K562 (cell line): Measurements from ENCODE around the gene KMT2C. TPM values are rescaled to one million over a fixed set of nuclear protein-coding genes. Genes with fewer than 3 reads are reported as not detected.
A peak's percentile ranks its signal among the peaks of the same experiment; 100 is the strongest.

Source experiments
- DDX20 ChIP-seq: fragments of 450-650 bp; IDR thresholded peaks from 2 replicates; pipeline ENCODE4 v1.6.1; 2016; ENCODE audit warnings: missing genetic modification characterization, low read depth, mild to moderate bottlenecking, missing compliant biosample characterization, moderate library complexity
- ETV1 ChIP-seq: fragments of 450-650 bp; conservative IDR thresholded peaks from 2 replicates; pipeline ENCODE4 v1.6.1; 2016; ENCODE audit warnings: missing genetic modification characterization, control low read depth, low read depth, missing compliant biosample characterization
- FOS ChIP-seq: IDR thresholded peaks from 3 replicates; pipeline ENCODE4 v1.6.1; 2011; ENCODE audit not compliant: insufficient read length; ENCODE audit errors: extremely low read depth
- ILF3 ChIP-seq: fragments of 450-650 bp; IDR thresholded peaks from 2 replicates; pipeline ENCODE4 v1.6.1; 2018; ENCODE audit warnings: antibody characterized with exemption, mild to moderate bottlenecking, moderate library complexity, borderline replicate concordance
- NR0B1 ChIP-seq: fragments of 450-650 bp; IDR thresholded peaks from one replicate; pipeline ENCODE4 v1.6.1; 2018; ENCODE audit warnings: mild to moderate bottlenecking, moderate library complexity; ENCODE audit not compliant: partially characterized antibody
- NR2C1 ChIP-seq, 2 experiments: fragments of 450-650 bp; IDR thresholded peaks; 2 replicates each; pipeline ENCODE4 v1.6.1; 2017; ENCODE audit warnings: mild to moderate bottlenecking in 2 of 2, antibody characterized with exemption in 1 of 2, inconsistent platforms in 1 of 2, missing compliant biosample characterization in 1 of 2, missing genetic modification characterization in 1 of 2
- POLR2AphosphoS5 ChIP-seq: IDR thresholded peaks from 2 replicates; pipeline ENCODE4 v1.6.1; 2011; ENCODE audit warnings: mild to moderate bottlenecking, low read depth, low read length, moderate library complexity; ENCODE audit not compliant: control insufficient read depth, insufficient read depth
- PURB ChIP-seq: sonication (generic); formaldehyde crosslinking; IDR thresholded peaks from 2 replicates; pipeline ENCODE4 v1.9.0; 2021; ENCODE audit warnings: low read depth, mild to moderate bottlenecking, missing genetic modification reagents
- RCOR1 ChIP-seq, 2 experiments: IDR thresholded peaks; 2 replicates each; pipeline ENCODE4 v1.6.1; 2012; ENCODE audit warnings: low read depth in 2 of 2, low read length in 2 of 2, borderline replicate concordance in 1 of 2, improper control_type of control experiment in 1 of 2
- REST ChIP-seq, 2 experiments: fragments of 450-650 bp; formaldehyde crosslinking in 1 of 2; IDR thresholded peaks; 2 replicates each; pipeline versions ENCODE4 v1.4.0 to v1.6.1; 2014 to 2020; ENCODE audit warnings: mild to moderate bottlenecking in 2 of 2, borderline replicate concordance in 1 of 2, low read depth in 1 of 2
- SOX6 ChIP-seq: fragments of 450-650 bp; IDR thresholded peaks from 2 replicates; pipeline ENCODE4 v1.6.1; 2014; ENCODE audit warnings: mild to moderate bottlenecking
- STAT5B ChIP-seq: fragments of 250-450 bp; sonication (Bioruptor Pico); IDR thresholded peaks from 2 replicates; pipeline ENCODE4 v1.8.0; 2021; ENCODE audit warnings: mild to moderate bottlenecking, inconsistent platforms
- TEAD4 ChIP-seq, 2 experiments: sonication (generic) in 1 of 2; formaldehyde crosslinking in 1 of 2; IDR thresholded peaks; 2 replicates each; pipeline versions ENCODE4 v1.6.1 to v1.8.0; 2012 to 2022; ENCODE audit warnings: borderline replicate concordance in 1 of 2, inconsistent platforms in 1 of 2, low read length in 1 of 2, mild to moderate bottlenecking in 1 of 2, missing genetic modification reagents in 1 of 2
- ZBED1 ChIP-seq: IDR thresholded peaks from 2 replicates; pipeline ENCODE4 v1.6.1; 2014
- ZNF316 ChIP-seq: fragments of 450-650 bp; IDR thresholded peaks from 2 replicates; pipeline ENCODE4 v1.6.1; 2016
- ZNF655 ChIP-seq: fragments of 250-450 bp; sonication (Bioruptor Pico); IDR thresholded peaks from 2 replicates; pipeline ENCODE4 v1.5.0; 2021
- ZNF79 ChIP-seq: fragments of 250-450 bp; sonication (Bioruptor Pico); IDR thresholded peaks from 2 replicates; pipeline ENCODE4 v1.4.0; 2020; ENCODE audit warnings: low read depth, mild to moderate bottlenecking, moderate library complexity
- polyA plus RNA-seq, 8 experiments: library from polyadenylated mRNA; depleted of rRNA in 4 of 8; stranded (reverse) in 5 of 8; unstranded in 3 of 8; fragments of >200 nt; fragmentation: Nextera tagmentation in 2 of 8; fragmentation: Illumina TruSeq in 1 of 8; extraction: Ambion mirVana in 2 of 8; extraction: Trizol in 1 of 8; gene quantifications; 2 replicates each; pipeline versions ENCODE4 v1.2.1 to v1.2.3, GENCODE V29; 2011 to 2014; ENCODE audit warnings: inconsistent platforms in 1 of 8, missing spikeins in 1 of 8
- total RNA-seq, 7 experiments: library from RNA; depleted of rRNA in 6 of 7; stranded (reverse); fragments of >200 nt in 6 of 7; fragmentation: Illumina TruSeq in 2 of 7; extraction: Trizol in 2 of 7; gene quantifications; 2 replicates each; pipeline versions ENCODE4 v1.2.1 to v1.2.3, GENCODE V29; 2011 to 2021; ENCODE audit warnings: low replicate concordance in 1 of 7

The KMT2C gene
- total and polyA plus RNA-seq, 9 of the 15 experiments (the other 6 are each of a cell fraction or from before 2014, with no cell fraction given) = 4.9 to 67.8 (median 27.1) TPM

GRCh38 chr7:152459724-152460251 lies 24.0 kb upstream of the KMT2C start (continued):
- TF ChIP-seq ZNF655 (no peak), ZNF79 (CRISPR knock-in tag) (peak; percentile 95), ILF3 (no peak), DDX20 (no peak), STAT5B (no peak), ZBED1 (no peak), NR0B1 (no peak), FOS (no peak), REST (IDR thresholded peaks at IDR 0.05; ENCODE audit: borderline replicate concordance) (no peak), REST (CRISPR knock-in tag; IDR thresholded peaks at IDR 0.05; ENCODE audit: low read depth) (0 out of 2 replicates have a peak, but pooled peaks have one; percentile 56), SOX6 (peak; percentile 30; the same call in 1 of the 2 replicates), ZNF316 (no peak), NR2C1 (IDR thresholded peaks at IDR 0.05) (no peak), NR2C1 (tag; IDR thresholded peaks at IDR 0.05) (no peak), POLR2AphosphoS5 (no peak), PURB (CRISPR knock-in tag) (no peak), RCOR1 (IDR thresholded peaks at IDR 0.05; ENCODE audit: borderline replicate concordance in 1 of 2, low read depth in 2 of 2, low read length in 2 of 2) (peak in 1 of 2 experiments; percentile 35; a peak in 1 of 4 replicates), ETV1 (tag) (no peak), TEAD4 (IDR thresholded peaks at IDR 0.05; ENCODE audit: low read length) (peak; percentile 13; the same call in 1 of the 2 replicates), TEAD4 (CRISPR knock-in tag; IDR thresholded peaks at IDR 0.05; ENCODE audit: borderline replicate concordance) (no peak)
